Glutamatergic neuron (in vitro differentiated cells): ENCODE results near the gene COL6A1. TPM values are rescaled to one million over a fixed set of nuclear protein-coding genes. Genes with fewer than 3 reads are reported as not detected.
A peak's percentile ranks its signal among the peaks of the same experiment; 100 is the strongest.

Experiments
- DNase-seq: peaks from one replicate; pipeline ENCODE4 v3.0.0; 2022
- H3K27ac Mint-ChIP-seq: one replicate; pipeline ENCODE4 v1.8.0; 2020; ENCODE audit warnings: mild to moderate bottlenecking, mixed read lengths, inconsistent platforms; ENCODE audit not compliant: unreplicated experiment
- H3K27me3 Mint-ChIP-seq: one replicate; pipeline ENCODE4 v1.8.0; 2020; ENCODE audit warnings: mild to moderate bottlenecking, moderate library complexity, mixed read lengths, inconsistent platforms; ENCODE audit not compliant: unreplicated experiment
- H3K36me3 Mint-ChIP-seq: one replicate; pipeline ENCODE4 v1.8.0; 2020; ENCODE audit warnings: mild to moderate bottlenecking, mixed read lengths, inconsistent platforms; ENCODE audit not compliant: unreplicated experiment
- H3K4me1 Mint-ChIP-seq: one replicate; pipeline ENCODE4 v1.8.0; 2020; ENCODE audit warnings: mild to moderate bottlenecking, low read depth, mixed read lengths, inconsistent platforms; ENCODE audit not compliant: unreplicated experiment
- H3K4me3 Mint-ChIP-seq: one replicate; pipeline ENCODE4 v1.8.0; 2020; ENCODE audit warnings: mild to moderate bottlenecking, mixed read lengths, inconsistent platforms; ENCODE audit not compliant: unreplicated experiment
- H3K9me3 Mint-ChIP-seq: one replicate; pipeline ENCODE4 v1.8.0; 2020; ENCODE audit warnings: mild to moderate bottlenecking, moderate library complexity, mixed read lengths, inconsistent platforms; ENCODE audit not compliant: unreplicated experiment
- long read RNA-seq: library from polyadenylated mRNA; unstranded; transcript quantifications from one replicate; pipeline ENCODE4 v2.0.0, GENCODE V29; 2020; ENCODE audit not compliant: unreplicated experiment
- total RNA-seq: library from RNA; stranded (reverse); fragmentation: NEBNext Ultra II Directional; extraction: Animal tissue kit (Norgen Biotek cat#: 25700); gene quantifications from one replicate; pipeline ENCODE4 v1.2.1, GENCODE V29; 2021; ENCODE audit not compliant: unreplicated experiment
- TF ChIP-seq, protein P1 (sequence below): fragments of 200-600 bp; sonication (generic); IDR thresholded peaks from one replicate; pipeline ENCODE4 v1.5.0; 2021; ENCODE audit not compliant: partially characterized antibody, unreplicated experiment

COL6A1 gene, protein sequence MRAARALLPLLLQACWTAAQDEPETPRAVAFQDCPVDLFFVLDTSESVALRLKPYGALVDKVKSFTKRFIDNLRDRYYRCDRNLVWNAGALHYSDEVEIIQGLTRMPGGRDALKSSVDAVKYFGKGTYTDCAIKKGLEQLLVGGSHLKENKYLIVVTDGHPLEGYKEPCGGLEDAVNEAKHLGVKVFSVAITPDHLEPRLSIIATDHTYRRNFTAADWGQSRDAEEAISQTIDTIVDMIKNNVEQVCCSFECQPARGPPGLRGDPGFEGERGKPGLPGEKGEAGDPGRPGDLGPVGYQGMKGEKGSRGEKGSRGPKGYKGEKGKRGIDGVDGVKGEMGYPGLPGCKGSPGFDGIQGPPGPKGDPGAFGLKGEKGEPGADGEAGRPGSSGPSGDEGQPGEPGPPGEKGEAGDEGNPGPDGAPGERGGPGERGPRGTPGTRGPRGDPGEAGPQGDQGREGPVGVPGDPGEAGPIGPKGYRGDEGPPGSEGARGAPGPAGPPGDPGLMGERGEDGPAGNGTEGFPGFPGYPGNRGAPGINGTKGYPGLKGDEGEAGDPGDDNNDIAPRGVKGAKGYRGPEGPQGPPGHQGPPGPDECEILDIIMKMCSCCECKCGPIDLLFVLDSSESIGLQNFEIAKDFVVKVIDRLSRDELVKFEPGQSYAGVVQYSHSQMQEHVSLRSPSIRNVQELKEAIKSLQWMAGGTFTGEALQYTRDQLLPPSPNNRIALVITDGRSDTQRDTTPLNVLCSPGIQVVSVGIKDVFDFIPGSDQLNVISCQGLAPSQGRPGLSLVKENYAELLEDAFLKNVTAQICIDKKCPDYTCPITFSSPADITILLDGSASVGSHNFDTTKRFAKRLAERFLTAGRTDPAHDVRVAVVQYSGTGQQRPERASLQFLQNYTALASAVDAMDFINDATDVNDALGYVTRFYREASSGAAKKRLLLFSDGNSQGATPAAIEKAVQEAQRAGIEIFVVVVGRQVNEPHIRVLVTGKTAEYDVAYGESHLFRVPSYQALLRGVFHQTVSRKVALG
- 407 TPM for total RNA-seq
- long read RNA-seq, partial matches to known transcripts, result 12 of 14 reads
- long read RNA-seq, other reads (novel, unspliced or antisense), result 0 of 14 reads

DNA sequence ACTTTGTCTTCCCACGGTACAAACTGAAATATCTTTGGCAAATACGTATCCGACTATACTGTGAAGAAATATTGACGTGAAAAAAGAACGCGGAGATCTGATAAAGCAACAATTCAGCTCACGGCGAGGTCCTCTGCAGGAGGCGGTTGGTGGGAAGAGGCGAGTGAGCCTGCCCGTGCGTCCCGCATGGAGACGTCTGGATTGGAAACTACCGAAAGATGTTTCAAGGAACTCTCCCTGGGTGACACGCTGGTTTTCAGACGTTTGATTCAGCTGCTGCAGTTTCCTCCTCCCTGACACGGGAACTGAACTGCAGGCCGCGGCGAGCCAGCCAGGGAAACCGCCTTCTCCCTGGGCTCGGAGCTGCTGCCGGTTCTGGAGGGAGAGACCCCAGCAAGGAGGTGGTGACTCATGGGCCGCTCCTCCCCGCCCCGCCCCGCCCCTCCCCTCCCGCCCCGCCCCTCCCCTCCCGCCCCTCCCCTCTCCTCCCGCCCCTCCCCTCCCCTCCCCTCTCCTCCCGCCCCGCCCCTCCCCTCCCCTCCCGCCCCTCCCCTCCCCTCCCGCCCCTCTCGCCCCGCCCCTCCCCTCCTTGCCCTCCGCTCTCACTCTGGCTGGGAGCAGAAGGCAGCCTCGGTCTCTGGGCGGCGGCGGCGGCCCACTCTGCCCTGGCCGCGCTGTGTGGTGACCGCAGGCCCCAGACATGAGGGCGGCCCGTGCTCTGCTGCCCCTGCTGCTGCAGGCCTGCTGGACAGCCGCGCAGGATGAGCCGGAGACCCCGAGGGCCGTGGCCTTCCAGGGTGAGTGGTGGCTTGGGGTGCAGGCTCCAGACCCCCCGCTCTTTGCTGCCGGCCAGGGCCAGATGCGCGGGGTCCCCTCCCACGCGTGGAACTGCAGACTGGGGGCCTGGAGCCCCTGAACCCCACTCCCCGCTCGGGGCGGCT is at the start of gene COL6A1:
Gene COL6A1 (plus strand): TSS at position 620 of the 941 bp plus-strand sequence. CDS start 81 bp downstream, at position 701.
- Mint-ChIP-seq H3K27me3 (peaks cover 9% of the 10 kb centered on the region), H3K4me3 (peak within 1 kb of the TSS; percentile 67)

DNA sequence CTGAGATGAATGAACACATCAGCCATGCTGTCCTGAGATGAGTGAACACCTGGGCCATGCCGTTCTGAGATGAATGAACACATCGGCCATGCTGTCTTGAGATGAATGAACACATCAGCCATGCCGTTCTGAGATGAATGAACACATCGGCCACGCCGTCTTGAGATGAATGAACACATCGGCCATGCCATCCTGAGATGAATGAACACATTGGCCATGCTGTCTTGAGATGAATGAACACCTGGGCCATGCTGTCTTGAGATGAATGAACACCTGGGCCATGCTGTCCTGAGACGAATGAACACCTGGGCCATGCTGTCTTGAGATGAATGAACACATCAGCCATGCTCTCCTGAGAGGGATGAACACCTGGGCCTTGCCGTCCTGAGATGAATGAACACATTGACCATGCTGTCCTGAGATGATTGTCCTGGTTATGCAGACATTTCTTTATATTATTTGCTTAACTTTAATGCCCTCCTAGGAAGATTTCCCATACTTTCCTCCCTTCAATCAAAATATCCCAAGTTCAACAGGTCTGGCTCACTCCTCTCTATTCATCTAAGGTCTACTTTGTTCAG is 48.6 kb upstream of the COL6A1 start:
- Mint-ChIP-seq H3K27ac (no peak overlapping the region), H3K36me3 (peaks cover 50% of the 10 kb centered on the region), H3K4me1 (no peaks in the 10 kb centered on the region), H3K9me3 (peaks cover 21% of the 10 kb centered on the region), H3K27me3 (peaks cover 9% of the 10 kb centered on the region), H3K4me3 (peak overlapping the region; percentile 52)
- TF ChIP-seq, protein P1, sequence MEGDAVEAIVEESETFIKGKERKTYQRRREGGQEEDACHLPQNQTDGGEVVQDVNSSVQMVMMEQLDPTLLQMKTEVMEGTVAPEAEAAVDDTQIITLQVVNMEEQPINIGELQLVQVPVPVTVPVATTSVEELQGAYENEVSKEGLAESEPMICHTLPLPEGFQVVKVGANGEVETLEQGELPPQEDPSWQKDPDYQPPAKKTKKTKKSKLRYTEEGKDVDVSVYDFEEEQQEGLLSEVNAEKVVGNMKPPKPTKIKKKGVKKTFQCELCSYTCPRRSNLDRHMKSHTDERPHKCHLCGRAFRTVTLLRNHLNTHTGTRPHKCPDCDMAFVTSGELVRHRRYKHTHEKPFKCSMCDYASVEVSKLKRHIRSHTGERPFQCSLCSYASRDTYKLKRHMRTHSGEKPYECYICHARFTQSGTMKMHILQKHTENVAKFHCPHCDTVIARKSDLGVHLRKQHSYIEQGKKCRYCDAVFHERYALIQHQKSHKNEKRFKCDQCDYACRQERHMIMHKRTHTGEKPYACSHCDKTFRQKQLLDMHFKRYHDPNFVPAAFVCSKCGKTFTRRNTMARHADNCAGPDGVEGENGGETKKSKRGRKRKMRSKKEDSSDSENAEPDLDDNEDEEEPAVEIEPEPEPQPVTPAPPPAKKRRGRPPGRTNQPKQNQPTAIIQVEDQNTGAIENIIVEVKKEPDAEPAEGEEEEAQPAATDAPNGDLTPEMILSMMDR, result no peak
- no peak for DNase-seq

More for the DNA sequence above, at the start of gene COL6A1:
- Mint-ChIP-seq H3K27ac (peak within 1 kb of the TSS; percentile 28), H3K9me3 (peaks cover 3% of the 10 kb centered on the region), H3K36me3 (peaks cover 12% of the 10 kb centered on the region), H3K4me1 (peaks cover 8% of the 10 kb centered on the region)
- DNase-seq, result peak; percentile 85
- TF ChIP-seq, protein P1, result no peak

DNA sequence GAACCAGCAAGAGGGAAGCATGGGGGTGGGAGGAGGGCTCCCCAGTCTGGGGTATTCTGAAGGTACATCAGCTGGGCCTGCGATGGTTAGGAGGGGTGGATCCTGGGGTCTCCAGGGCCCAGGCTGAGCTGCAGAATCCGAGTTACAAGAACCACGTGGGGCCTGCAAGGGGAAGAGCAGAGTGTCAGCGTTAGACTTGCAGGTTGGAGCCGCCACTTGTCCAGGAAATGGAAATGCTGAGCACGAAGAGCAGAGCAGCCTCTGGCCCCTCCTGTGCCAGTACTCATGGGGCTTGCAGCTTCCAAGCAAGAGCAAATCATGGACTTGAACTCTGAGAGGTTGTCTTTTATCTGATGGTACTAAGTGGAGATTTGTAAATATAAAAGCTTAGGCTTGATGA is 47.5 kb upstream of the COL6A1 start:
- Mint-ChIP-seq H3K27ac (no peak overlapping the region), H3K4me1 (no peaks in the 10 kb centered on the region), H3K9me3 (peaks cover 21% of the 10 kb centered on the region), H3K36me3 (peaks cover 50% of the 10 kb centered on the region), H3K4me3 (no peak overlapping the region), H3K27me3 (peaks cover 9% of the 10 kb centered on the region)
- TF ChIP-seq, protein P1, result no peak
- DNase-seq, result no peak

DNA sequence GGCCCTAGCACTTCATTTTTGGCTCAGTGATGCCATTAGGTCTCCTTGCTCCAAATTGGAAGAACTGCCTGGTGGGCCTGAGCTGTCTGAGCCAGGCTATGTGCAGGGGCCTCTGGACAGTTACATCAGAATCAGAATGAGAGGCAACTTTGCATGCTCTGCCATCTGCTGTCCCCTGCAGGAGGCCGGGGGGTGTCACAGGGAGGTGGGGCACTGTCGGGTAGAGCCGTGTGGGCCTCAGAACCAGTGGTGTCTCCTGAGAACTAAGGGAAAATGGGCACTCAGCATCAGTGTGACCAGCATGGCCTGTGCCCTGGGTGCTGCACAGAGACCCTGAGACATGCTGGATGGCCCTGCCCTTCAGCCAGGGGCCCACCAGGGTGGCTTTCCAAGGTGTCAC is 47.0 kb upstream of the COL6A1 start:
- Mint-ChIP-seq H3K9me3 (peaks cover 21% of the 10 kb centered on the region), H3K27ac (no peak overlapping the region), H3K27me3 (peaks cover 9% of the 10 kb centered on the region), H3K36me3 (peaks cover 50% of the 10 kb centered on the region), H3K4me1 (no peaks in the 10 kb centered on the region), H3K4me3 (no peak overlapping the region)
- TF ChIP-seq, protein P1, result no peak
- no peak for DNase-seq
